HFF-Myc (cell line): ENCODE results near the gene BDKRB2.

ENCODE experiments used
- DNase-seq: peaks from one replicate; pipeline ENCODE4 v3.0.0-alpha.2; 2011; ENCODE audit warnings: low read depth; ENCODE audit errors: extremely low read depth
- H3K4me3 ChIP-seq: replicated peaks from 2 replicates; pipeline ENCODE4 v1.5.1; 2011; ENCODE audit warnings: low read depth, mild to moderate bottlenecking, control low read depth, low read length
- TF ChIP-seq, protein P1 (sequence below): IDR thresholded peaks from 2 replicates; pipeline ENCODE4 v1.5.1; 2012; ENCODE audit warnings: mild to moderate bottlenecking, low read depth, low read length, control low read depth; ENCODE audit errors: missing control alignments

The BDKRB2 gene

DNA sequence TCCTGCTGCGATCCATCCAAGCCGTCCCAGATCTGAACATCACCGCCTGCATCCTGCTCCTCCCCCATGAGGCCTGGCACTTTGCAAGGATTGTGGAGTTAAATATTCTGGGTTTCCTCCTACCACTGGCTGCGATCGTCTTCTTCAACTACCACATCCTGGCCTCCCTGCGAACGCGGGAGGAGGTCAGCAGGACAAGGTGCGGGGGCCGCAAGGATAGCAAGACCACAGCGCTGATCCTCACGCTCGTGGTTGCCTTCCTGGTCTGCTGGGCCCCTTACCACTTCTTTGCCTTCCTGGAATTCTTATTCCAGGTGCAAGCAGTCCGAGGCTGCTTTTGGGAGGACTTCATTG is 59.5 kb downstream of the BDKRB2 start:
- no peak overlapping the region for H3K4me3 ChIP-seq
- TF ChIP-seq, protein P1, sequence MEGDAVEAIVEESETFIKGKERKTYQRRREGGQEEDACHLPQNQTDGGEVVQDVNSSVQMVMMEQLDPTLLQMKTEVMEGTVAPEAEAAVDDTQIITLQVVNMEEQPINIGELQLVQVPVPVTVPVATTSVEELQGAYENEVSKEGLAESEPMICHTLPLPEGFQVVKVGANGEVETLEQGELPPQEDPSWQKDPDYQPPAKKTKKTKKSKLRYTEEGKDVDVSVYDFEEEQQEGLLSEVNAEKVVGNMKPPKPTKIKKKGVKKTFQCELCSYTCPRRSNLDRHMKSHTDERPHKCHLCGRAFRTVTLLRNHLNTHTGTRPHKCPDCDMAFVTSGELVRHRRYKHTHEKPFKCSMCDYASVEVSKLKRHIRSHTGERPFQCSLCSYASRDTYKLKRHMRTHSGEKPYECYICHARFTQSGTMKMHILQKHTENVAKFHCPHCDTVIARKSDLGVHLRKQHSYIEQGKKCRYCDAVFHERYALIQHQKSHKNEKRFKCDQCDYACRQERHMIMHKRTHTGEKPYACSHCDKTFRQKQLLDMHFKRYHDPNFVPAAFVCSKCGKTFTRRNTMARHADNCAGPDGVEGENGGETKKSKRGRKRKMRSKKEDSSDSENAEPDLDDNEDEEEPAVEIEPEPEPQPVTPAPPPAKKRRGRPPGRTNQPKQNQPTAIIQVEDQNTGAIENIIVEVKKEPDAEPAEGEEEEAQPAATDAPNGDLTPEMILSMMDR: no peak
- no peak for DNase-seq

DNA sequence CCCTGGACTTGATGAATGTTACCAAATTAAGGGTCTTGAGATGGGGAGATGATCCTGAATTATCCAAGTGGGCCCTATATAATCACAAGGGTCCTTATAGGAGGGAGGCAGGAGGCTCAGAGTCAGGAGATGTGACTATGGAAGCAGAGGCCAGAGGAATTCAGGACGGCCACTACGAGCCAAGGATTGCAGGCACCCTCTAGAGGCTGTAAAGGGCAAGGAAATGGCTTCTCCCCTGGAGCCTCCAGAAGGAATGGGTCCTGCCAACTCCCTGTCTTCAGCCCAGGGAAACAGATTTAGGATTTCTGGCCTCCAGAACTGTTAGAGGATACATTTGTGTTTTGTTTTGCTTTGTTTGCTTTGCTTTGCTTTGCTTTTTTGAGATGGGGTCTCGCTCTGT is 60.2 kb downstream of the BDKRB2 start:
- H3K4me3 ChIP-seq: no peak overlapping the region
- DNase-seq: no peak
- TF ChIP-seq, protein P1: peak; percentile 56

- no peak for DNase-seq
- TF ChIP-seq, protein P1: no peak
- H3K4me3 ChIP-seq: no peak overlapping the region
Measured at GRCh38 chr14:96265383-96266095, 60.9 kb downstream of the BDKRB2 start.

- peak; percentile 93 for DNase-seq
- TF ChIP-seq, protein P1: no peak
- no peak overlapping the region for H3K4me3 ChIP-seq
Measured at GRCh38 chr14:96267336-96267735, 62.7 kb downstream of the BDKRB2 start.

DNA sequence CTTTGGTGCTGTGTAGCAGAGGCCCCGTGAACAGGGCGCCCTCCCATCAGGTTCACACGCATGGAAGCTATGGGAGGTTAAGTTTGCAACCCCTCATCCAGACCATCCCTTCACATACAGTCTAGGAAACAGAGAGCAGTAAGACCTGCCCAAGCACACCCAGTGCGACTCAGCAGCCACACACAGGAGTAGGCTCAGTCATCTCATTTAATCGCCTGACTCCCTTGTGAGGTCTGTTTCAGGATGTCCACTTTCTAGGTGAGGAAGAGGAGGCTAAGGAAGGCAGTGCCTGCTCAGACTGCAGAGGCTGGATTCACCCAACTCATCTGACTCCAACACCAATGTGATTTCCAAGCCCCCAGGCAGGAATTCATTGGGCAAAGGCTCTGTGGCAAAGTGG is 63.3 kb downstream of the BDKRB2 start:
- H3K4me3 ChIP-seq: no peak overlapping the region
- no peak for DNase-seq
- TF ChIP-seq, protein P1: no peak

- TF ChIP-seq, protein P1: no peak
- DNase-seq: peak; percentile 87
Measured at GRCh38 chr14:96268431-96269358, 64.1 kb downstream of the BDKRB2 start.

More at GRCh38 chr14:96268431-96269358, 64.1 kb downstream of the BDKRB2 start:
- H3K4me3 ChIP-seq: no peak overlapping the region
